Measurements from ENCODE around the gene REELD1.

REELD1 gene

DNA sequence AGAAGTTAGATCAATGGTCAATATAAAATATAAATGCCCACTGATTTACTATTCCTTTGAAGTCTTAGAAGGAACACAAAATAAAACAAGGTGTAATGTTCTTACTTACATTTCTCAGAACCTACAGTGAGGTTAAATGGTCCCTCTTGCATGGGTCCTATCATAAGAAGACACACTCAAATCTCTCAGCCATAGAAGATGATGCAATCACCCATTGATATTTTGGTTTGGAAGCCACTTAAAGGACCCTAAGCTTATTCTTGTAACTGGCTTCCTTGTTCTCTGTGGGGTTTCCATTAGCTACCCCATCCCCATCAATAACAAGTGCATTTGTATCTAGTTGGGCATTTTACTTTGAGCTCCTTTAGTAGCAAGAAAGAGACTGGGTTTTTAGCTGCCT lies 15.1 kb downstream of the REELD1 start:
- no peak for DNase-seq (ENCODE audit: low spot score)

DNA sequence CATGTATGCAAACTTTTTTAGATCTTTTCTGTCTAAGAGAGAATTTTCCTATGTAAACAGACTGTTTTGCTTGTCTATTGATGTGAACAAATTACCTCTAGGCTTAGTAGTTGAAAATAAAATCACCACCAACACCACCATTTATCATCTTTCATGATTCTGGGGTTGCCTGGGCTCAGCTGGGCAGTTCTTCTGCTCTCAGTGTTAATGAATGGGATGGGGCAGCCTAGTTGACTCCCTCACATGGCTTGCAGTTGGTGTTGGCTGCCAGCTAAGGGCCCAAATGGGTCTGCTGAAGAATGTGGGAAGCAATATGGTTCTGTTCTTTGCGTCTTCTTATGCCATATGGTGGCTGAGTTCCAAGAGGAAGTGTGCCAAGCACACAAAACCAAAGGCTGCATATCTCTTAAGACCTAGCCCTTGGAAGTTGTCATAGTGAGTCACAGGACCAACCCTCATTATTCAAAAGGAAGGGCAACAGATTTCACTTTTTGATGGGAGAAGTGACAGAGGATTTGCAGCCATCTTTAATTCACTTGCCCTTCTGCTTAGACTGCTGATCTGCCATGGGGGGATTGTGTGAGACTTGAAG lies 17.9 kb downstream of the REELD1 start:
- no peak for DNase-seq (ENCODE audit: low spot score)

DNA sequence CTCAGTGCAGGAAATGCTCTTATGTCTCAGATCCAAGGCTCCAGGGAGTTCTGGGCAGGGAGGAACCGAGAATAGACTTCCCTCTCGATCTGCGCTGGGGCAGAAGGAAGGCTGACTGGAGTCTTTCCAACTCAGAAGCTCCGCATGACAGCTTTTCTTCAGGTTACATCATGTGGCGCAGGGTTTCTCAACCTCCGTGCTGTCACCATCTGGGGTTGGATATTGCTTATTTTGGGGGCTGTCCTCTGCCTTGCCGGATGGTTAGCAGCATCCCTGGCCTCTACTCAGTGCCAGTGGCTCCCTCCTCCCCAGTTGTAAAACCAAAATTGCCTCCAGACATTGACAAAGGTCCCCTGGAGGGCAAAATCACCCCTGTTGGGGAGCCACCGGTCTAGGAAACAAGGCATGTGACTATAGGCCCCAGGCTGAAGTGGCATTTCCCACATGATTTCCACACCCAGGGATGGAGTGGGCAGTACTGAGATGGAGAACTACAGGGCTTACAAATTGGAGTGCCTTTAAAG lies 21.4 kb downstream of the REELD1 start:
- no peak for DNase-seq (ENCODE audit: low spot score)

DNA sequence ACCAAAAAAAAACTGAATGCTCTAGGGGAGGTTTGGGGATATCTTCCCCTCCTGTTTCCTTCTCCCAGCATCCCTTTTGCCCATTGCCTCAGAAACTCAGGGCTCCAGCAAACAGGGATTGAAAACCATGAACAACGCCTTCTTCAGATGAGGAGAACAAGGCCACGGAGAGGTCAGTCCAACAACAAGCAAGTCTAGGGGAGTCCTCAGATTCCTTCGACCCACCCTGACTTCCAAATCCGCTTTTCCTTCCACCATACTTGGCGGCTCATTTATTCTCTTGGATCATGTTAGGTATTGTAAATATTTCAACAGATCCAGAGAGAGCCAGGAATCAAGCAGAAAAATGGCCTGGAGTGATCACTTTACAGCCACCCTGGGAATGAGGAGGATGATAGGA lies 21.9 kb downstream of the REELD1 start:
- DNase-seq (ENCODE audit: low spot score): no peak

DNA sequence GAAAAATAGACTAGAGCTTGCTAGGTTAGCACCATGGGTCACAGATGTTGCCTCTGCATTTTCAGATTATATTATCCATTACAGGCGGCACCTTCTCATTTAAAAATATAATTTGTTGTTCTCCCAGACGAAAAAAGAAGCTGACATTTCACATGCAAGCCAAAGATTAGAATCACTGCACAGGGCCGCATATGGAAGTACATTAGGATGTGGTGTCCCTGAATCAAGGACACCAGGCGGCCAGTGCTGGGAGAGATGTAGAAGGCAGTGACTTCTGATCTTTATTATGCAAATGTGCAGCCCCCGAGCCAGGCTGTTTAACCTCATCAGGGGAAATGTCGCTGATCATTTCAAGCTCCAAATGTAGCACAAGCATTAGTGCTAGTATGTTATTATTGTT lies 22.8 kb downstream of the REELD1 start:
- no peak for DNase-seq (ENCODE audit: low spot score)

DNA sequence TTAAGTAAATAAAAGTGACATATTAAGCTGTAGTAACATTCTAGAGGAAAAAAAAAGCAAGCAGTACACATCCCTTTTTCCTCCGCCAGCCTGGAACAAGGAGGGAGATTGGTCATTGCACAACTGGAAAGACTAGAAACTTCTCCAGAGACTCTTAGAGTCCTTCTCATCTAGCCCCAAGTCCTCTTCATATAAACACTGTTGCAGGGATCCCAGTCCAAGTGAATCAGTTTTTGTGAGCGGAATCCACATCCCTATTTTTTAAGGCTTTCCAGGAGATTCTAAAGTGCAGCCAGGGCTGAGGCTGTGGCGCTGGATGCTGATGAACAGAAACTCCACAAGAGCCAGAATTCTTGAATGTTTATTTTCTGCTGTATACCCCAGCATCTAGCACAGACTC lies 23.8 kb downstream of the REELD1 start:
- no peak for DNase-seq (ENCODE audit: low spot score)

DNA sequence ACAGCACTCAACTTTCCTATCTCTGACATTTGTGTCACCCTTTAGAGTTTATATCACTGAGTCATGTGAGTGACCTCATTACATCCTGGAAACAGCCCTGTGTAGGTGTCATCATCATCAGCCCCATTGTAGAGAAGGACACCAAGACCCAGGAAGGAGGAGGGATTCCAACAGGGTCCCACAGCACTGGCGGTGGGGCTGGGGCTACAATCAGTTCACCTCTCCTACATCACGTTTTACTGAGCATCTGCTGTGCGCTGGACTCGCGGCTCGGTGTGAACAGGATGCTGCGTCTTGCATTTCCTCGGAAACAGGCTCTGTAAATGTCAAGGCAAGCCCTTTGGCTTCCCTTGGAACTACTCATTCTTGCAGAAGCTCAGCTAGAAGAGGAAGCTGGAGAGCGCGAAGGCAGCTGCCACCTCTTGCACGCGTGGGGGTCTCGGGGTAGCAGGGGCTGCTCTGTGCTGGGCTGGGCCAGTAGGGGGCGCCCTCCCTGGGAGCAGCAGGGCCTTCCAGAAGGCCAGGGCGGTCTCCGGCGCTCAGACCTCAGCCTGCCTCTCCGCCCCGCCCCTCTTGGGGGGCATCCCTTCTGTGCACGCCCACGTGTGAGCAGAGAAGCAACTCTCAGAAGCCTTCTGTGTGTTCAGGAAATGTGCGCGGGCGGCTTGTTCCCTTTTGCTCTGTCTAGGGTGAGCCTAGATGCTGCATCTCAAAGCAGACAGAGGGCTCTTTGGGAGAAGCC lies 29.0 kb downstream of the REELD1 start:
- no peak for DNase-seq (ENCODE audit: low spot score)

DNA sequence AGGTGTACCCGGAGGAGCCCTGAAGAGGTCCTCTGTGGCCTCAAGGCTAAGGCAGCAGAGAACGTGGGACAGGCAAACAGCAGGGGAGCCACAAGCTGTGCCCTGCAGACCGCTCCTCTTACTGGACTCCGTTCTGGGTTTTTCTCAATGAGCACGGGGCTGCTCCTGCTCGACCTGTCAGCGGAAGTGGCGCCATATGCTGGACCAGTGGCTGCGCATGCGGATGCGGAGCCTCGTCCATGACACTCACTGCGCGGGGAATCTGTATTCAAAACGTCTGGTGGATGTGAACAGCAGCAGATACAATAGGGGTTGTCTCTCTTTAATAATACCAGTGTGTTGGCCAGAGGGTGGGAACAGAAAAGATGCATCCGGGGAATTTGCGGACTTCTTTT lies 29.5 kb downstream of the REELD1 start:
- DNase-seq (ENCODE audit: low spot score): no peak

DNA sequence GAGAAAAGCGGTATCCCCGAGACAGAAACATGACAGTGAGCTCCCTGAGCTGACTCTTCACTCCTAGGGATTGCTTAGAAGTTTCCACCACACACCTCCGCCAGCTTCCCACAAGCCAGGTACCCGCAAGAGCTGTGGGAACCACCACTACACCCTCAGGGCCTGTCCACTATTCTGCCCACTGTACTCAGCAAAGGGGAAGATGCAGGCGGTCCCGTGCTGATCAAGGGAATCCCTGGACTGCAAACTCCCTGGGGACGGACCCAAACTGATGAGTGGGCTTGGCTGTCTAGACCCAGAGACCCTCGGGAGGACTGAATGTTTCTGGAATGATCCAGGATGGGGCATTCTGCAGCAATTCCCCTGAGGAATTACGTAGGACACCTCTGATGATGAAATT lies 30.2 kb downstream of the REELD1 start:
- DNase-seq (ENCODE audit: low spot score): no peak

DNA sequence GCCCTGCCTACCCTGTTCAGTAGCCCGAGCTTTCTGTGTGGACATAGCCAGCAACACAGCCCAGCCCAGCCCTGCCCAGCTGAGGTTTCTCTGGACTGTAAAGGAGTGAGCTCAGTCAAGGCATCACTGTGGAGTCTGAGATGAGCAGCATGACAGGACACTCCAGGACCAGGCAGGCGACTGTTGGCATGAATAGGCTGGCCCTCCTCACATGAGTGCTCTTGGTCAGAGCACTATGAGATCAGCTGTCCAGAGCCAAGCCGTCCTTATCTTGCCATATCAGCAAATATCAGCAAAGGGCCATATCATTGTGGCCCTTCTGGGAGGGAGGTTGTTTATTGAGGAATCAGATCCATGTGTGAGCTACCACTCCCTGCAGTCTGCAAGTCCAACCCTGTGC lies 30.9 kb downstream of the REELD1 start:
- no peak for DNase-seq (ENCODE audit: low spot score)

DNA sequence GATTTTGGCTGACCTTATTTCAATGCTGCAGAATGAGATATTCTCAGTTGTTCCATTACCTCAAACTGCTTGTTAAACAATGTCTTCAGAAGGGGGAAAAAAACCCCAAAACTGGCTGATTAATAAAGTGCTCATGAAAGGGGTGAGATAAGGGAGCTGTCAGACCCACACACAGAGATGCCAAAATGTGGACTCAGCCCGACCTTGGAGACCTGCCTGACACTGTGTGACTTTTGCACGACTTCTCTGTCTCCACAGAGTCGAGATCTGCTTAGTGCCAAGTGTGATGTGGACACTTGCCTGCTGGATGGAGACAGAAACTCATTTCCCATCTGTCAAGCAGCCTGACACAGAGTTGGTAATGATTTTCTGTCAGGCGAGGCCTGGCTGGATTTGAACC lies 31.5 kb downstream of the REELD1 start:
- no peak for DNase-seq (ENCODE audit: low spot score)

DNA sequence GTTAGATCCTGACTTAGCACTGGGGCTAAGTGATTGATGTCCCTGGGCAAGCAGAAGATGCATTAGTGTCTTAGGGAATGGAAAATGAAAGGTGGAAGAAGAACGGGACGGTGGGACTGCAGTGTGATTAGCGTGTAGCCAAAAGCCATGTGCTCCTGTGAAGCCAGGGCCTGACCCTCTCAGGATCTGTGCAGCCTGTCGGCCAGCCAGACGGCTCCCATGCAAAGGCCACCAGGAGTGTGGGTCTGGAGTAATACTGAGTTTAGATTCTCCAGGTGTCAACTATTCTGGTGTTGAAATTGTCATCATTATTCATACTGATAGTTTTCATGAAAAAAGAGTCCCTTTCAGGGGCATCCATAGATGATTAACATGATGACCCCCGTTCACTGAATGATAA lies 32.0 kb downstream of the REELD1 start:
- DNase-seq (ENCODE audit: low spot score): no peak

DNA sequence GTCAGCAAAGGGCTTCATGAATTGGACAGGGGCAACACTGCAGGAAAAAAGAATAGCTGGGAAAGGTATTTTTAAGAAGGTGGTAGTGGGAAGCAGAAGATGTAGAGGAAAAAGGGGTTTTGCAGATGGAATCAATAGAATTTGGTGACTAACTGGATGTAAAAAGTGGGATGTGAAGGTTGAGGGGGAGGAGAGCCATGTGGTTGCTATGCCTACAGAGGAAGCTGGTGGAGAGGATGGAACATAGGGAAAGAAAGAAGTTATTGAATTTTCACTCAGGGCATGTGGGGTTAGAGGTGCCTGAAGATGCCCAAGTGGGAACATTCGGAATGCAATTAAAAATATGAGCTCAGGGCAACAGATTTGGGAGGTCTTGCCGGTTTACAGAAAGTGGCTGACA lies 33.0 kb downstream of the REELD1 start:
- no peak for DNase-seq (ENCODE audit: low spot score)

DNA sequence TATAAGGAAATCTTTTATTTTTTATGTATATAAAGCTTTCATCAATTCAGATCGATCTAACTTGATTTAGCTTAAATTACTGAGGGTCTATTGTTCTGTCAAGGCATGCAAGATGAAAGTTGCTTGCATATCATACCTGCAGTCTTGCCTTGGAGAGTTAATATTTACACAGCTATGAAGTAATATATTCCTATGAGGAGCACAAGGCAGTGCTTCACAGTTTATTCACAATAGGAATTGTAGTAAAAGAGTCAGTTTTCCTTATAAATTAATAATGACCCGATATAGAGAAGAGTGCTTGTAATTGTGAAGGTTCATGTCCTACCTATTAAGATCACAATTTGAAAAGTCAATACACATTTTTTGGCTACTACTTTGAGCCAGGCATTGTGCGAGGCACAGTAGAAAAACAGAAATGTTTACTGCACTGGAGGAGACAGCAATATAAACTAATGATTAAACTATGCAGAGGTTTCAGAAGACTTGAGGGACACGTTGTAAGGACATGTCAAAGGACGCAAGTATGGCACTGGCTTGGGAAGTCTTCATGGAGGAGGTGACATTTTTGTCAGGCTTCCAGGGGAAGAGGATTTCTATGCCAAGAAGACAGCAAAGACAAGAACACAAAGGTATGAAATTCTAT lies 38.8 kb downstream of the REELD1 start:
- no peak for DNase-seq (ENCODE audit: low spot score)

DNA sequence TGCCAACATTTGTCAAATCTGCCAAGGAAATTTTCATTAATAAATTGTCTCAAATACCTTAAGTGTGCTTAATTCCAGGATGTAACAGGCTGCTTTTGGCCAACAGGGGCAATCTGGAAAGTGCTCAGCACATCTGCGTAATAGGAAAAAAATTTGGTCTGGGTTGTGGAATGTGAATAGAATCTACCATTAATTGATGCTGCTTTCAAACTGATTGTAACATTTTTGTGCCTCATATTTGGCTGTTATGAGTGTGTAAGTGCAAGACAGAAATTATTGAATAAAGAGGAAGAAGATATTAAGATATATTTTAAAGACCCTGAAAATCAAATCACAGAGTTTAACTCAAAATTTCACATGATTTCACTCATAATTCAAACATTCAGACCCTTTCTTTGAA lies 41.1 kb downstream of the REELD1 start:
- DNase-seq (ENCODE audit: low spot score): no peak

DNA sequence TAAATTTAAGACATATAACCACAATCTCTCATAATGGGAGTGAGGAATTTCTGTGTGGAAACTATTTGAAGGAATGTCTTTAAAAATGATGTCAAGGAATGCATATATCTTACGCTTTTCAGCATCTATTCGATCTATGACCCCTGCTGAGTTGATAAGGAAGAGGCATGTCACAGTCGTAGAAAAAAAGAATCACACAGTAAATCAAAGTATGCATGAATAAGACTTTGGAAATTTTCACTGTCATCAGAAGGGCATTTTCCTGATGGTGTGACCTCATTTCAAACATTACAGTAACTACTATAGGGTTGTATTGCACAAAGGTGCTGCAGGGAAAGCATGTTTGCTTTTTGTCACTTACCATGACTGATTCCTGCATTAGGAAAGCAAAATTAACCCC lies 41.5 kb downstream of the REELD1 start:
- no peak for DNase-seq (ENCODE audit: low spot score)

DNA sequence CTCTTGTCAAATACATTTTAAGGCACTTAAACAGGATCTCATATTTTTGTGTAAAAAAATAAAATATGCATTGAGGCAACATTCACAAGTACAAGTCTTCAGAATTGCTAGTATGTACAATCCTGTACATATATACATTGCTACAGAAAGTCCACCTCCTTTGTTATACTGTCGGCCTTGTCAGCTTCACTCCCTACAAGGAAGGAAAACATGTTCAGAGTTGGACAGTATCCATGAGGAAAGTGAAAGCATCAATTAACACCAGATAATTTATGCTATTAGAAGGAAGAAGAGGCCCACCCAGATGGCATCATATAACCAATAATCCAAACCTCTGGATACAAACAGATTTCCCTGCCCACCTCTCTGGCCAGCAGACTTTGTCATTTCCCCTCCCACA lies 42.0 kb downstream of the REELD1 start:
- DNase-seq (ENCODE audit: low spot score): no peak

DNA sequence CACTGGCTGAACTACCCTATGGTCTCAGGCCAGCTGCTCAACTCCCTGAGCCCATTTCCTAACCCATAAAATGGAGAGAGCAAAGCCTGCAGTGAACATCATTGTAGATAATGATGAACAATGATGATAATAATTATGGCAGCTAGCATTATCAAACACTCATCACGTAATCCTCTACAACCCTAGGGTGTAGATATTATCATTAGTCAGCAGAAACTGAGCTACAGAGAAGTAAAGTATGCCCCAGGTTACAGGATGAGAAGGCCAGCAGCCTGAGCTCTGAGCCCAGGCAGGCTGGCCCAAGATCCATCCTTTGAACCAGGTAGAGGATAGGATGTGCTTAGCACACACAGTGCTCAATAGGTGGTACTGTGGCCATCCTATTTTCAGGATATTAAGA lies 43.2 kb downstream of the REELD1 start:
- DNase-seq (ENCODE audit: low spot score): no peak

DNA sequence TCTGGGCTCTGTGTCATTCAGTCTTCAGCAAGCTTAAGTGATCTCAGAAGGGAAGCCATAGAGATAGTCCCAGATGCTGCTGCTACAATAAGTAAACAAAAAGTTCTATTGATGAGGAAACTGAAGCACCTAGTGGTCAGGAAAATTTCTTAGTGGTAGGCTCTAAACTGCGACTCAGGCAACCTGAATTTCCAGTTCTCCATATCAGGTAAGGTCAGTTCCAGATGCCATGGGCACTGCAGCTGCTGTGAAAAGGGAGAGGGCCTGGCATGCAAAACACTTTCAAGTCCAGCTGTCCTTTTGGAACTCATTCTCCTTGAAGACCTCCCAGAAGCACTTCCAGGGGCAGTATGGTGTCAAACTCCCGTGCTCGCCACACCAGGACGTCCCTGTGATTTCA lies 46.2 kb downstream of the REELD1 start:
- no peak for DNase-seq (ENCODE audit: low spot score)

DNA sequence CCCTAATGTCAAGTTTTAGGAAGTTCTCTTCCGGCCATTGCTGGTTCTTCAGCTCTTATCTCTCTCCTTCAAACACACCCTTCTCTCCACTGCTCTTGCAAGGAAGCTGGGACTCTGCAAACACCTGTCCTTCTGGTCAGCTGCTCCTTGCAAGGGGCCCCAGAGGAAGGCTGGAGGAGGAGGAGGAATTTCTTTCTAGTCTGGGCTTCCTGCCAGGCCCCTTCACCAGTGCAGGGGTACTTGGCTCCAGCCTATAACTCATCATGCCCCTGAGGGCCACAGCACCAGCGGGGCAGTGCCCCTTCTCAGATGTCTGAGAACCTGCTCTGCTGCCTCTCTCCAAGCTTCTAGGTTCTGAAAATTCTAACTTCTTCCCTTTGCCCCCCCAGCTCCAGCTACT lies 46.7 kb downstream of the REELD1 start:
- DNase-seq (ENCODE audit: low spot score): no peak

DNA sequence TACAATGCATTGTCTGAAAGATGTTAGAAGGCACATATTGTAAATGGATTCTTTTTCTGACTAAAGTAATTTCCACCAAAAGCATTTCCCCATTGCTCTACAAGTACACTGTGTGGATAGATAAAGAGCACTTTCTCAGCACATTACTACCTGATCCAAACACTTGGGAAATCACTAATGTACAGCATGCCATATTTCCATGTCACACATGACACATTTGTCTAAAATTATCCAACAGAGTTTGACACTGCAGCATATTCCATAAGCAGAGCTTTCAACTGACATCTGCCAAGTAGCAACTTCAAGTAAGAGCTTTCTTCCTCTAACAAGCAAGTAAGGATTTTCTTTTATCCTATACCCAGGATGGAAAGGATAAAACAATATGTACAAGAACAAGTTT lies 49.5 kb downstream of the REELD1 start:
- DNase-seq (ENCODE audit: low spot score): no peak

DNA sequence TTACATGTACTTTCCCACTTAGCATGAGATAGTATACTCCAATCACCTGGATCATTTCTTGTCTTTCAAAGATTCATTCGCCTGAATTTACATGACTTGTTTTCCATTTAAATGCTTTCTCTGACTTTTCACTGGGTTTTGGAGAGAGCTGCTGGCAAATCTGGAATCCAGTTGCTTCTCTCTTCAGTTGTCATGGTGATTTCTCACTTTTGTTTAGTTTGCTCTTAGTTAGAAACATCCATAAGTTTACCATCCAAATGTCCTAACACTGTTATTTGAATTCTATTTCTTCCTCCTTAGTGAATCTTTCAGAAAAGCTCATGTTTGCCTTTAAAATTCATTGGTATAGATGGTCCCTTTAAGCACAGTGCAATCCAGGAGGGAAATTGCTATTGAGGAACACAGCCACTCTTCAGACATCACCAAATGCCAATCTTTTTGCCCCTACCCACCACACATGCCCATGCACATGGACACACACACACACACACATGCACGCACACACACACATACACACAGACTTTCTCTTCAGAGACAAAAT lies 51.7 kb downstream of the REELD1 start:
- no peak for DNase-seq (ENCODE audit: low spot score)

DNA sequence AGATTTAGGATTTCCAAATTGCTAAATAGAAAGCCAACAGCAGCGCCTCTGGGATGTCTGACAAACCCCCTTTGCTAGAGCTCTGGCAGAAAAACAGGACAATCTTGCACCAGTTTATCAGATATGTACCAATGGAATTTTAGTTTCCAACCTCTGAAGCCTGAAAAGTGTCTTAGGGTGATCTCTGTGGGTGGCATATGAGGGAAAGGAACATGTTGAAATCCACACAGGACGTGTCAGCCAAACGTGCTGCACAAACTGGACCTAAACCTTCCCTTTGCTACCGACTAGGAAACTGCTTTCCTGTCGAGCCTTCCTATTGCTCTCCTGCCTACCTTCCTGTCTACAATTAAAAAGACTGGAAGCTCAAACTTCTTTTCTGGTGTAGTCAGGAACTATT lies 53.5 kb downstream of the REELD1 start:
- DNase-seq (ENCODE audit: low spot score): no peak
